Psoas muscle (tissue), 8 donors: ENCODE results near the gene RAB4B. TPM values are rescaled to one million over a fixed set of nuclear protein-coding genes. Genes with fewer than 3 reads are reported as not detected.
"Not testable (repeated sequence)": the region's sequence is repeated elsewhere in the genome, so short reads cannot be mapped to it uniquely, and the experiment has no call there.

Experiments used
- ATAC-seq, 4 donors: fragments of 200-7000 bp; cut with Tn5 transposase; one replicate each; pipeline ENCODE4 v1.9.1; 2020; ENCODE audit warnings: moderate library complexity in 3 of 4, mild to moderate bottlenecking in 2 of 4
- DNase-seq, 2 donors: peaks; one replicate each; pipeline ENCODE4 v3.0.0-alpha.2; 2020
- H3K27ac ChIP-seq: fragments of 200-600 bp; one replicate; pipeline ENCODE4 v1.8.0; 2022
- H3K27me3 ChIP-seq, 3 donors: fragments of 200-600 bp in 1 of 3; one replicate each; pipeline versions ENCODE4 v1.6.1 to v1.8.0; 2013 to 2022; ENCODE audit warnings: low read length in 2 of 3, mild to moderate bottlenecking in 2 of 3, moderate library complexity in 1 of 3; ENCODE audit not compliant: insufficient read depth in 3 of 3
- H3K36me3 ChIP-seq, 2 donors: fragments of 200-600 bp in 1 of 2; one replicate each; pipeline versions ENCODE4 v1.6.1 to v1.8.0; 2013 to 2022; ENCODE audit warnings: low read depth in 1 of 2, mild to moderate bottlenecking in 1 of 2, moderate library complexity in 1 of 2; ENCODE audit not compliant: insufficient read depth in 1 of 2
- H3K4me1 ChIP-seq: fragments of 200-600 bp; one replicate; pipeline ENCODE4 v1.8.0; 2022
- H3K4me3 ChIP-seq: fragments of 200-600 bp; one replicate; pipeline ENCODE4 v1.8.0; 2022; ENCODE audit warnings: mild to moderate bottlenecking
- H3K9me3 ChIP-seq: fragments of 200-600 bp; one replicate; pipeline ENCODE4 v1.8.0; 2022
- WGBS, 3 donors: extraction: QIAGEN DNeasy Blood & Tissue Kit; methylation state at CpG; one replicate each; pipeline versions ENCODE4 v1.1.6 to v1.1.7; 2013; 5-methylcytosine and 5-hydroxymethylcytosine counted together
- intact Hi-C, 2 donors: fragments of 100-400 bp; cut with DNase I; formaldehyde crosslinking; loops; one replicate each; pipeline versions ENCODE4 v1.11.0 to v1.14.2; 2022
- polyA plus RNA-seq, 3 donors: library from polyadenylated mRNA; stranded (reverse); fragments of 200-250 nt; gene quantifications; one replicate each; pipeline ENCODE4 v1.2.3, GENCODE V29; 2013
- total RNA-seq, 4 donors: library from RNA; stranded (reverse); fragmentation: NEBNext Ultra II Directional in 2 of 4; extraction: Animal tissue kit (Norgen Biotek cat#: 25700) in 2 of 4; gene quantifications; one replicate each; pipeline versions ENCODE4 v1.2.1 to v1.2.4, GENCODE V29; 2021 to 2023
- TF ChIP-seq, protein P1 (sequence below): fragments of 200-600 bp; IDR thresholded peaks from one replicate; pipeline ENCODE4 v1.8.0; 2022; ENCODE audit warnings: antibody characterized with exemption
- donor health status: healthy with polysubstance abuse.
- donor health status: DM: no; HTN: no; CAD: no; lungs with moderate emphysema.
- donor health status: Bipolar disorder and iron deficiency.
- donor health status: healthy.
- donor health status: DM: yes; HTN: yes; CAD: no.
- donor health status: DM: no; HTN: no; CAD: no.
- donor health status: DM: no; HTN: no; CAD: no.
- donor health status: DM: yes; HTN: yes; CAD: no.

RAB4B gene
- total and polyA plus RNA-seq, 7 donors, result 8.2 to 28.7 (median 14.5) TPM

- TF ChIP-seq, protein P1, sequence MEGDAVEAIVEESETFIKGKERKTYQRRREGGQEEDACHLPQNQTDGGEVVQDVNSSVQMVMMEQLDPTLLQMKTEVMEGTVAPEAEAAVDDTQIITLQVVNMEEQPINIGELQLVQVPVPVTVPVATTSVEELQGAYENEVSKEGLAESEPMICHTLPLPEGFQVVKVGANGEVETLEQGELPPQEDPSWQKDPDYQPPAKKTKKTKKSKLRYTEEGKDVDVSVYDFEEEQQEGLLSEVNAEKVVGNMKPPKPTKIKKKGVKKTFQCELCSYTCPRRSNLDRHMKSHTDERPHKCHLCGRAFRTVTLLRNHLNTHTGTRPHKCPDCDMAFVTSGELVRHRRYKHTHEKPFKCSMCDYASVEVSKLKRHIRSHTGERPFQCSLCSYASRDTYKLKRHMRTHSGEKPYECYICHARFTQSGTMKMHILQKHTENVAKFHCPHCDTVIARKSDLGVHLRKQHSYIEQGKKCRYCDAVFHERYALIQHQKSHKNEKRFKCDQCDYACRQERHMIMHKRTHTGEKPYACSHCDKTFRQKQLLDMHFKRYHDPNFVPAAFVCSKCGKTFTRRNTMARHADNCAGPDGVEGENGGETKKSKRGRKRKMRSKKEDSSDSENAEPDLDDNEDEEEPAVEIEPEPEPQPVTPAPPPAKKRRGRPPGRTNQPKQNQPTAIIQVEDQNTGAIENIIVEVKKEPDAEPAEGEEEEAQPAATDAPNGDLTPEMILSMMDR, result no peak
- Histone ChIP-seq H3K27ac (no peak overlapping the region), H3K4me3 (no peak overlapping the region), H3K36me3 (peaks cover 5 to 89% of the 10 kb centered on the region in 2 donors), H3K4me1 (peaks cover 3% of the 10 kb centered on the region), H3K27me3 (no peaks in the 10 kb centered on the region), H3K9me3 (no peaks in the 10 kb centered on the region)
- DNase-seq (no peak), ATAC-seq (no peak)
- 96 to 98% (median 98%) methylated on average over 3 of the region's 3 CpGs for WGBS, 3 donors
- intact Hi-C loops, result no loop called here
Observed at GRCh38 chr19:40758491-40758890, 19.6 kb upstream of the RAB4B start.

GRCh38 chr19:40759352-40759751, 18.7 kb upstream of the RAB4B start:
- Histone ChIP-seq H3K9me3 (no peaks in the 10 kb centered on the region), H3K4me3 (no peak overlapping the region), H3K4me1 (no peaks in the 10 kb centered on the region), H3K36me3 (peaks cover 5 to 93% of the 10 kb centered on the region in 2 donors), H3K27ac (no peak overlapping the region), H3K27me3 (no peaks in the 10 kb centered on the region)
- no peak for DNase-seq
- intact Hi-C loops, result no loop called here
- 82 to 92% (median 87%) methylated on average over 10 to 13 of the region's 13 CpGs for WGBS, 3 donors
- TF ChIP-seq, protein P1, result no peak
- no peak for ATAC-seq

DNA sequence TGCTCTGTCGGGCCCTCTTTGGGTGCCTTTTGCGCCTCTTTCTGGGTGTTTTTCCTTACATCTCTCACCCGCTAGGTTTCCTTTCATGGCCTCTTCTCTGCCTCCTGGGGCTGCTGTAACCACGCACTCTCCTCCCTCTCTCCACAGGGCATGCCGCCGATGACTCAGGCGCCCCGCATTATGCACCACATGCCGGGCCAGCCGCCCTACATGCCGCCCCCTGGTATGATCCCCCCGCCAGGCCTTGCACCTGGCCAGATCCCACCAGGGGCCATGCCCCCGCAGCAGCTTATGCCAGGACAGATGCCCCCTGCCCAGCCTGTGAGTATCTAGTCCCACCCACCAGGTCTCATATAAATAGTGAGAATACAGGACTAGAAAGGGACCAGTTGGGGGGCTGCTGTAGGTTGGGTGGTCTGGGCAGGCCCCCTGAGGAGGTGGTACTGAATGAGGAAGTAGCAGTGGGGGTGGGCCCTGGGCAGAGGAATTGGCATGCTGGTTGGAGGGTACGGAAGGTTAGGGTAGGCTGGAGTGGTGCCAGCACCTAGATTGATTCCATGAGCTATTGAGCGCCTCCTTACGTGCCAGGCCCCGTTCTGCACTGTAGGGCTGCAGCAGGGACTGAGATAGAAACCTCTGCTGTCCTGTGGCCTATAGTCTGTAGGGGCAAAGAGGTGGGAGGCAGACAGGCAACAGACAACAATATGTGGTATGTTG, 15.1 kb upstream of the RAB4B start:
- DNase-seq, result no peak
- WGBS, 3 donors, result 90 to 94% (median 91%) methylated on average over 17 of the region's 17 CpGs

DNA sequence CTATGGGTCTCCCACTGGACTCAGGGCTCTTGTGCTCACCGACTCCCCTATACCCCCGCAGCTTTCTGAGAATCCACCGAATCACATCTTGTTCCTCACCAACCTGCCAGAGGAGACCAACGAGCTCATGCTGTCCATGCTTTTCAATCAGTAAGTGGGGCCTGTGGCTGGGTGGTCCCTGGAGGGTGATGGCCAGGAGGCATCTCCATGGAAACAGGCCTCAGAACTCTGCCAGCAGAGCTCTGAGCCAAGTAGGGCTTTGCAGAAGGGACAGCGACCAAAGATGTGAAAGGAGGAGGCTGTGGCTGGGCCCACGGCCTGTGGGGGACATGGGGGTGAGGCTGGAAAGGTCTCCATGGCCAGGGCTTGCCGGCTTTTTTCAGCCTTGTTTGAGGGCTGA, 14.5 kb upstream of the RAB4B start:
- ATAC-seq (no peak), DNase-seq (no peak)
- Histone ChIP-seq H3K27ac (no peak overlapping the region), H3K4me3 (no peak overlapping the region), H3K4me1 (no peaks in the 10 kb centered on the region), H3K36me3 (peaks cover 17 to 80% of the 10 kb centered on the region in 2 donors), H3K9me3 (no peaks in the 10 kb centered on the region), H3K27me3 (no peaks in the 10 kb centered on the region)
- TF ChIP-seq, protein P1, result no peak
- intact Hi-C loops, result no loop called here
- WGBS, 3 donors, result 83 to 86% (median 84%) methylated on average over 7 of the region's 7 CpGs

More for the DNA sequence above, 15.1 kb upstream of the RAB4B start:
- Histone ChIP-seq H3K9me3 (no peaks in the 10 kb centered on the region), H3K4me1 (no peaks in the 10 kb centered on the region), H3K4me3 (no peak overlapping the region), H3K27ac (no peak overlapping the region), H3K36me3 (peaks cover 17 to 87% of the 10 kb centered on the region in 2 donors), H3K27me3 (no peaks in the 10 kb centered on the region)
- ATAC-seq, result no peak
- TF ChIP-seq, protein P1, result no peak
- intact Hi-C loops, result no loop called here

DNA sequence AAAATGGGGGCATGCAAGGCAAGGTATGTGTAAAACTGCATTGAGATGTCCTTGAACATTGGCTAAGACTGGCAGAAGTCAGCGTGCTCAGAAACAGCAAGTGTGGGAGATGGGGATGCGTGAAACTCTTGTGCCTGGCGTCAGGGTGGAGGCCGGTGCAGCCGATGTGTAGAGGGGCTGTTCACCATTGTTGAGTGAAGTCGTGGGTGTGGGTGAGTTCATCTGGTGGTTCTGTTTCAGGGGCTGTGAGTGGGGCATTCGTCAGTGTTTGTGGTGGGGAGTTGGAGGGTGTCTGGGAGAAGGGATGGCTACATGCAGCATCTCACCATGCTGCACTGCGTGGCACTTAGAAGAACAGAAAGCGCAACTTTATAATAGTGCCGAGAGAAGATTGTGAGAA, 14.1 kb upstream of the RAB4B start:
- Histone ChIP-seq H3K27me3 (no peaks in the 10 kb centered on the region), H3K4me3 (no peak overlapping the region), H3K9me3 (no peaks in the 10 kb centered on the region), H3K27ac (no peak overlapping the region), H3K36me3 (peaks cover 17 to 76% of the 10 kb centered on the region in 2 donors), H3K4me1 (no peaks in the 10 kb centered on the region)
- TF ChIP-seq, protein P1, result no peak
- WGBS, 3 donors, result 89 to 95% (median 90%) methylated on average over 10 of the region's 10 CpGs
- intact Hi-C loops, result no loop called here
- no peak for ATAC-seq
- no peak for DNase-seq

DNA sequence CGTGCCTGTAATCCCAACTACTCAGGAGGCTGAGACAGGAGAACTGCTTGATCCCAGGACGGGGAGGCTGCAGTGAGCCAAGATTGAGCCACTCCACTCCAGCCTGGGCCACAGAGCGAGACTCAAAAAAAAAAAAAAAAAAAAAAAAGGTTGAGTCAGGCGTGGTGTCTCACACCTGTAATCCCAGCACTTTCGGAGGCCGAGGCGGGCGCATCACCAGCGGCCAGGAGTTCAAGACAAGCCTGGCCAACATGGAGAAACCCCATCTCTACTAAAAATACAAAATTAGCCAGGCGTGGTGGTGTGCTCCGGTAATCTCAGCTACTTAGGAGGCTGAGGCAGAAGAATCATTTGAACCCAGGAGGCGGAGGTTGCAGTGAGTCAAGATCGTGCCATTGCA, 11.7 kb upstream of the RAB4B start:
- ATAC-seq, H3K27me3 ChIP-seq, H3K9me3 ChIP-seq, H3K4me3 ChIP-seq, H3K4me1 ChIP-seq, intact Hi-C loops, H3K27ac ChIP-seq, DNase-seq: not testable (repeated sequence)
- WGBS, 3 donors, result 93 to 96% (median 95%) methylated on average over 12 to 13 of the region's 13 CpGs
- peaks cover 17 to 52% of the 10 kb centered on the region in 2 donors for H3K36me3 ChIP-seq
